AG09309 (cell line): Measurements from ENCODE around the gene RPL15.
A peak's percentile ranks its signal among the peaks of the same experiment; 100 is the strongest.

Experiments used
- DNase-seq: peaks from one replicate; pipeline ENCODE4 v3.0.0-alpha.2; 2010; ENCODE audit warnings: low read depth
- H3K4me3 ChIP-seq: 2 replicates; pipeline ENCODE4 v1.5.1; 2011; ENCODE audit warnings: mild to moderate bottlenecking, low read depth, low read length, moderate library complexity; ENCODE audit not compliant: control insufficient read depth
- TF ChIP-seq, protein P1 (sequence below): IDR thresholded peaks from 2 replicates; pipeline ENCODE4 v1.5.1; 2011; ENCODE audit warnings: mild to moderate bottlenecking, low read depth, low read length, inconsistent platforms; ENCODE audit not compliant: insufficient read depth, control insufficient read depth; ENCODE audit errors: missing control alignments

Gene RPL15

DNA sequence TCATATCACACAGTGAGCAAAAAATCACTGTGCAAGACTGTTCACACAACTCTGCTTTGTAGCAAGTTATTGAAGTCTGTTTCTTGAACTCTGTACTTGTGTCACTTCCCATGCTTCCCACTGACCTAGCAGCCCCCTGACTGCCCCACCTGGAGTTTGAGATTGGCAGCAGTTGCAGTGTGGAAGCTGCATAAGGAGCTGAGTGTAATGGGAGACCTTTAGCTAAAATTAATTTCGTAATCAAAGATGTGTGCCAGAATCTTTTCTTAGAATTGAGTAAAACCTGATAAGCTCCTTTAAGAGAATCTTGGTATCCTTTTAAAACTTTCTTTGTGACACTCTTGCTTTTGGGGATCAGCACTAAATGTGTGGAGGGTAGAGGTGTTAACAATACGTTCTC lies 43.0 kb upstream of the RPL15 start:
- no peak for DNase-seq
- no peak overlapping the region for H3K4me3 ChIP-seq
- TF ChIP-seq, protein P1, sequence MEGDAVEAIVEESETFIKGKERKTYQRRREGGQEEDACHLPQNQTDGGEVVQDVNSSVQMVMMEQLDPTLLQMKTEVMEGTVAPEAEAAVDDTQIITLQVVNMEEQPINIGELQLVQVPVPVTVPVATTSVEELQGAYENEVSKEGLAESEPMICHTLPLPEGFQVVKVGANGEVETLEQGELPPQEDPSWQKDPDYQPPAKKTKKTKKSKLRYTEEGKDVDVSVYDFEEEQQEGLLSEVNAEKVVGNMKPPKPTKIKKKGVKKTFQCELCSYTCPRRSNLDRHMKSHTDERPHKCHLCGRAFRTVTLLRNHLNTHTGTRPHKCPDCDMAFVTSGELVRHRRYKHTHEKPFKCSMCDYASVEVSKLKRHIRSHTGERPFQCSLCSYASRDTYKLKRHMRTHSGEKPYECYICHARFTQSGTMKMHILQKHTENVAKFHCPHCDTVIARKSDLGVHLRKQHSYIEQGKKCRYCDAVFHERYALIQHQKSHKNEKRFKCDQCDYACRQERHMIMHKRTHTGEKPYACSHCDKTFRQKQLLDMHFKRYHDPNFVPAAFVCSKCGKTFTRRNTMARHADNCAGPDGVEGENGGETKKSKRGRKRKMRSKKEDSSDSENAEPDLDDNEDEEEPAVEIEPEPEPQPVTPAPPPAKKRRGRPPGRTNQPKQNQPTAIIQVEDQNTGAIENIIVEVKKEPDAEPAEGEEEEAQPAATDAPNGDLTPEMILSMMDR = no peak

GRCh38 chr3:23874359-23875112 lies 42.4 kb upstream of the RPL15 start:
- no peak overlapping the region for H3K4me3 ChIP-seq
- DNase-seq = no peak
- TF ChIP-seq, protein P1 = no peak

DNA sequence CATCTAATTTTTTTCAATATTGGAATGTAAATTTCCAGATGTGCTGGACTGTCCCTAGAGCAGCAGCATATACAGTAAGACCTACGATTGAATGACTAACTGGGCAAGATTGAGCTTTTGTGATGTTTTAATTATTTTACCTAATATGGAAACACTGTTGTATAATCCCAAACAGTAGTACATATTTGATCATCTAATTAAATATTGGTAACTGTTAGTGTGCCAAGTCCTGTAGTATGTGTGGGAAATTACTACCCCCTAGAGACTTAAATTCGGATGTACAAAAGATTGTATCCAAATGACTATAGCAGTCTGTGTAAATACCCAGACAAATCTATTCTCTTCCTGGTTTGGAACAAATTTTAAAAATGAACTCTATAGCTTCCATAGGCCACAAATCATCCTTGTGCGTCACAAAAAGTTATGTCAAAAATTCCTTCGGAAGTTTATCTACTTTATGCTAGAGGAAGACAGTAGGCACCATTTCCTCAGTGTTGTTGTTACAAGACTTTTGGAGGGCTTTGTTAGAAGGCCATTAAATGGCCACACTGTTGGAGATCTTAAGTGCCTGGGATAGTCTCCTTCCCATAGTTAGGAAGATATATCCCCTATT lies 41.7 kb upstream of the RPL15 start:
- no peak overlapping the region for H3K4me3 ChIP-seq
- no peak for DNase-seq
- TF ChIP-seq, protein P1 = no peak

DNA sequence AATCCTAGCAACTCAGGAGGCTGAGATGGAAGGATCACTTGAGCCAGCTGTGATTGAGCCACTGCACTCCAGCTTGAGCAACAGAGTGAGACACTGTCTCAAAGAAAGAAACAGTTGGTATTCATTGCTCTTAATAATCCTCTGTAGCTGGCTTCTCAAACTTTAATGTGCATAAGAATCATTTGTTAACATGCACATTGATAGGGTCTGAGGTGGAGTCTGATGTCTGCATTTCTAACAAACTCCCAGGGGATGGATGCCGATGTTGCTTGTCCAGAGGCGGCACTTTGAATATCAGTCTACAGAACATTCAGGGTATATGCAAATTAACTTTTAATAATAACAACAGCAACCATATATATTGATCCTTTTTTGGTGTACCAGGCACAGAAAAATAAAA lies 40.0 kb upstream of the RPL15 start:
- TF ChIP-seq, protein P1 = no peak
- H3K4me3 ChIP-seq = no peak overlapping the region

GRCh38 chr3:23877329-23877980 lies 39.5 kb upstream of the RPL15 start:
- TF ChIP-seq, protein P1 = no peak
- H3K4me3 ChIP-seq = no peak overlapping the region
- DNase-seq = peak; percentile 79

More for the DNA sequence above, 40.0 kb upstream of the RPL15 start:
- DNase-seq = no peak

DNA sequence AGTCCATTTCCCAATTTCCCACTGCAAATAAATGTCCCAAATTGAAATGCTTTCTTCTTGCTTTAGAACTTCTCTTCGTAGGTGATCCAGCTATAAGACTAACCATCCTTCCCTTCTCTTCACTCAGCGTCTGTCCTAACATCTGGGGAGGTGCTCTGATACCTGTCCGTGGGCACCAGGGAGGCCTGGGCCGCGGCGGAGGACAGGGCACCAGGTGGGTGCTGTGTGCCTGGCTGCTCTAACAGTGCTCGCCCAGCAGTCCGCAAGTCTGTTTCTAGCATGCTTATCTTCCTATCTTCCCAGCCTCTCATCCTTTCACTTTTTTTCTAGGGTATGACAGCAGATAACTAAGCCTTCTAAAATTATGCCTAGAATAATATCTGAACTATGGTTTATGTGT lies 37.4 kb upstream of the RPL15 start:
- TF ChIP-seq, protein P1 = no peak
- no peak overlapping the region for H3K4me3 ChIP-seq

More for the DNA sequence above, 37.4 kb upstream of the RPL15 start:
- DNase-seq = no peak
